ENCODE results near the gene NOPCHAP1.

The NOPCHAP1 gene

DNA sequence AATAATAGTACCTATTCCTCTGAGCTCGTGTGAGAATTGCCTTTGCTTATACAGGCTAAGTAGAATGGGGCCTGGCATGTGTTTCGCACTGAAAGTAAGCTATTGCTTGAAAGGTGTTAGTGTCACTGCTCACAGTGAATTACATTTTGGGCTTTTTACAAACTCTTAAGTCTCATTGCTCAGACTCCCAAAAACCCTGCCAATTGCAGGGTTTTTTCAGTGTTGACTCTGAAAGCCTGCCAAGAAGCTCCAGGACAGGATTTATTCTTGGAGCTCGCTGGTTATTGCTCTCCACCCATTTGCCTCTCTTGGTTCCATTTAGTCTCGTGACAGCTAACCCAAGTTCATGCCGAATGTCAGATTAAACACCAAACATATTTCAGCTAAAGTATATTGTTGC, 39.8 kb downstream of the NOPCHAP1 start:
- DNase-seq = no peak

DNA sequence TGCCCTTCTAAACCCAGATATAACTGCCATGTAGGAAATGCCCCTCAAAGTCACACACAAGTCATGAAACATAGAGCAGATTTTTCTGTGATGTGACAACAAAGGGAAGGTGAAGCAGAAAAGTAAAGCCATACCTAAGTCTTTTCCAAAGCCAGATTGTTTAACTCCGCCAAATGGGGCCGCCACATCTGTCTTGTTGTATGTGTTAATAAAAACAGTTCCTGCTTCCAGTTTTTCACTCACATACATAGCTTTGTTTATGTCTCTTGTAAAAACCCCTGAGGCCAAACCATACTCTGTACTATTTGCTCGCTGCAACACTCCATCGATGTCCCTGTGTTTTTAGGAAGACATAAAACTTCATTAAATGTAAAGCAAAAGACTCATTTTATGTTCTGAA, 40.3 kb downstream of the NOPCHAP1 start:
- DNase-seq = no peak

DNA sequence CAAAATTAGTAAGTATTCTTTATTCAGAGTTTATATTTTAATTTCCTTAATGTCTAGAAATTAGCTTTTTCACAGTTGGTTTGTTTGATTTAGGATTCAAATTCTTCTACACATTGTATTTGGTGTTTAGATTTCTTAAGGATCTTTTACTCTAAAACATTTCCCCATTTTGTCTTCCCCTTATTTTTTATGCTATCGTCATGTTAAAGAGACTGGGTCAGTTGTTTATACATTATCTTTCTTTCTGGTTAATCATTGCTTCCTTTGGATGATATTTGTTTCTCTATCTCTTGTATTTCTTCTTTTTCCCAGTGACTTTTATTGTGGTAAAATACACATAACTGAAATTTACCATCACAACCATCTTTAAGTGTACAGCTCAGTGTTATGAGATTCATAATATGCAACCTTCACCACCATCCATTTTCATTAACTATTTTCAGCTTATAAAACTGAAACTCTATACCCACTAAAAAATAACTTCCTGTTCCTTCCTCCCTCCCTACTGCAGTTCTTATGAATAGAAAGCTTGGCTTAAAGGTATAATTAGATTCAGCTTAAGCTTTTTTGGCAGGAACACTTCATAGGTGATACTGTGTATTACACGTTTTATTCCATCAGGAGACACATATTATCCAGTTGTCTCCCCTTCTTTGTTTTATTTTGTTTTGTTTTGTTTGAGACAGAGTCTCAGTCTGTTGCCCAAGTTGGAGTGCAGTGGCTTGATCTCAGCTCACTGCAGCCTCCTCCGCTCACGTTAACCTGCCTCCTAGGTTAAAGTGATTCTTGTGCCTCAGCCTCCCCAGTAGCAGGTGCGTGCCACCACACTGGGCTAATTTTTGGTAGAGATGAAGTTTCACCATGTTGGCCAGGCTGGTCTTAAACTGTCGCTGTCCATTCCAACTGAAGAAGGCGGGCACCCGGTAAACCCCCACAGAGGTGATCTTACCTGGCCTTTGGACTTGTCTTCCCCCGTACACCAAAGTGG, 45.0 kb downstream of the NOPCHAP1 start:
- no peak for DNase-seq

DNA sequence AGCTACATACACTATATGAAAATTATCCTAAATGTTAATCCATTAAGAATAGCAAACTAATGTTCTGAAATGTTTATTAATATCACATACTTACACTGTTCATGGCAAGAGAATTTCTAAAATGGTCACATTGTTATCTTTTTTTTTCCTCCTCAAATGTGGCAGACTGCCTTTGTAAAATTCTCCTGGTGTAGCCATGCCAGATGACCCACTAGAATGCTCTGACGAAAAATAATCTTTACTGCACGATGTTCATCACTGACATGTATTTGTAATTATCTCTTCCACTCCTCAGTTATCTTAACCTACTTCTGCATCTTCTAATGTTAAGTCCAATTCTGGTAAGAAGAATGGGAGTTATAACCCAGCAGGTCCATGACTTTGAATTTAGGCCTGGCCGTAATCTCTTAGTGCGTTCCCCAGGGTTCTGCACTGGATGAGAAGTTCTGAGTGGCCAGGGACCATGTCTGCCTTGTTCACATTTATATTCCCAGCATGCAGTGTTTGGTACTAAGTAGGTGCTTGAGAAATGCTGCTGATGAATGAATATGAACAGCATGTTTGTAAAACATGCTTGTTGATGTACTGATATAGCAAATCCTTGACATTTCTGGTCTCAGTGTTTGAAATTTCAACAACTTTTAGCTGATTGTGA, 46.7 kb downstream of the NOPCHAP1 start:
- no peak for DNase-seq

DNA sequence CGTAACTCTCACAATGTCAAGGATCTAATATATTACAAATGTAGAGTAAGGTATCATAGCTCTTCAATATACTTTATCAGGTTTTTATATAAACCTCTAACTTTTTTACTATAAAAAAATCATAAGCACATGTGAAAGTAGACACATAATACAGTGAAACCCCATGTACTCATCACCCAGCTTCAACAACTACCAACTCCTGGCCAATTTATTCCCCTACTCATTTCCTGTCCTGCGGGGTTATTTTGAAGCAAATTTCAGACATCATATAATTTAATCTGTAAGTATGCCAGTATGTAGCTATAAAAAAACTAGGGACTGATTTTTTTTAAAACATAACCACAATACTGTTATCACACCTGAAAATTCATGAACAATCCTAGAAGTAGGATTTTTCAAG, 47.7 kb downstream of the NOPCHAP1 start:
- DNase-seq = no peak
